Right atrium auricular region (tissue), 2 donors: ENCODE measurements around the gene PAGE1. TPM values are rescaled to one million over a fixed set of nuclear protein-coding genes. Genes with fewer than 3 reads are reported as not detected.

ENCODE experiments used
- DNase-seq: peaks from one replicate; pipeline ENCODE4 v3.0.0-alpha.2; 2019; ENCODE audit warnings: low spot score
- H3K27ac ChIP-seq, 2 donors: fragments of 200-600 bp; sonication (generic); 1 replicate in 1 of 2; 2 replicates in 1 of 2; pipeline ENCODE4 v1.5.1; 2016 to 2019
- H3K27me3 ChIP-seq, 2 donors: fragments of 200-600 bp; sonication (generic); one replicate each; pipeline versions ENCODE4 v1.5.1 to v1.6.0; 2017 to 2019
- H3K36me3 ChIP-seq: fragments of 200-600 bp; sonication (generic); one replicate; pipeline ENCODE4 v1.5.1; 2016
- H3K4me1 ChIP-seq, 2 donors: fragments of 200-600 bp; sonication (generic); one replicate each; pipeline versions ENCODE4 v1.5.1 to v1.6.0; 2017 to 2019
- H3K4me3 ChIP-seq, 2 donors: fragments of 200-600 bp; sonication (generic); 1 replicate in 1 of 2; 2 replicates in 1 of 2; pipeline ENCODE4 v1.5.1; 2017 to 2019; ENCODE audit warnings: mild to moderate bottlenecking in 1 of 2, moderate library complexity in 1 of 2
- H3K9me3 ChIP-seq, 2 donors: fragments of 200-600 bp; sonication (generic); one replicate each; pipeline ENCODE4 v1.5.1; 2019
- total RNA-seq, 2 donors: library from RNA; depleted of rRNA; stranded (reverse); fragments of >200 nt; gene quantifications; one replicate each; pipeline ENCODE4 v1.1.0, GENCODE V29; 2016
- TF ChIP-seq, protein P1 (sequence below), 2 donors: fragments of 200-600 bp; sonication (generic); IDR thresholded peaks; one replicate each; pipeline ENCODE4 v1.5.1; 2019; ENCODE audit warnings: antibody characterized with exemption in 2 of 2

Gene PAGE1
- total RNA-seq, 2 donors from 2014 or later, result not detected

DNA sequence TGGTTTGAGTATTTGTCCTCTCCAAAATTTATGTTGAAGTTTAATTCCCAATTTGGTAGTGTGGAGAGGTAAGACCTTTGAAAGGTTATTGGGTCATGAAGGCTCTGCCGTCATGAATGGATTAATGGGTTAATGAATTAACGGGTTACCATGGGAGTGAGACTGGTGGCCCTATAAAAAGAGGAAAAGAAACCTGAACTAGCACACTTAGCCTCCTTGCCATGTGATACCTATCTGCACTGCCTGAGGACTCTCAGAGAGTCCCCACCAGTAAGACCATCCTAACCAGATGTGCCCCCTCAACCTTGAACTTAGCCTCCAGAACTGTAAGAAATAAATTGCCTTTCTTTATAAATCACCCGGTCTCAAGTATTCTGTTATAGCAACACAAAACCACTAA is 39.3 kb downstream of the PAGE1 start:
- Histone ChIP-seq H3K4me1 (no peaks in the 10 kb centered on the region), H3K27me3 (no peaks in the 10 kb centered on the region)
- TF ChIP-seq, protein P1, sequence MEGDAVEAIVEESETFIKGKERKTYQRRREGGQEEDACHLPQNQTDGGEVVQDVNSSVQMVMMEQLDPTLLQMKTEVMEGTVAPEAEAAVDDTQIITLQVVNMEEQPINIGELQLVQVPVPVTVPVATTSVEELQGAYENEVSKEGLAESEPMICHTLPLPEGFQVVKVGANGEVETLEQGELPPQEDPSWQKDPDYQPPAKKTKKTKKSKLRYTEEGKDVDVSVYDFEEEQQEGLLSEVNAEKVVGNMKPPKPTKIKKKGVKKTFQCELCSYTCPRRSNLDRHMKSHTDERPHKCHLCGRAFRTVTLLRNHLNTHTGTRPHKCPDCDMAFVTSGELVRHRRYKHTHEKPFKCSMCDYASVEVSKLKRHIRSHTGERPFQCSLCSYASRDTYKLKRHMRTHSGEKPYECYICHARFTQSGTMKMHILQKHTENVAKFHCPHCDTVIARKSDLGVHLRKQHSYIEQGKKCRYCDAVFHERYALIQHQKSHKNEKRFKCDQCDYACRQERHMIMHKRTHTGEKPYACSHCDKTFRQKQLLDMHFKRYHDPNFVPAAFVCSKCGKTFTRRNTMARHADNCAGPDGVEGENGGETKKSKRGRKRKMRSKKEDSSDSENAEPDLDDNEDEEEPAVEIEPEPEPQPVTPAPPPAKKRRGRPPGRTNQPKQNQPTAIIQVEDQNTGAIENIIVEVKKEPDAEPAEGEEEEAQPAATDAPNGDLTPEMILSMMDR (IDR thresholded peaks at IDR 0.05), result no peak

DNA sequence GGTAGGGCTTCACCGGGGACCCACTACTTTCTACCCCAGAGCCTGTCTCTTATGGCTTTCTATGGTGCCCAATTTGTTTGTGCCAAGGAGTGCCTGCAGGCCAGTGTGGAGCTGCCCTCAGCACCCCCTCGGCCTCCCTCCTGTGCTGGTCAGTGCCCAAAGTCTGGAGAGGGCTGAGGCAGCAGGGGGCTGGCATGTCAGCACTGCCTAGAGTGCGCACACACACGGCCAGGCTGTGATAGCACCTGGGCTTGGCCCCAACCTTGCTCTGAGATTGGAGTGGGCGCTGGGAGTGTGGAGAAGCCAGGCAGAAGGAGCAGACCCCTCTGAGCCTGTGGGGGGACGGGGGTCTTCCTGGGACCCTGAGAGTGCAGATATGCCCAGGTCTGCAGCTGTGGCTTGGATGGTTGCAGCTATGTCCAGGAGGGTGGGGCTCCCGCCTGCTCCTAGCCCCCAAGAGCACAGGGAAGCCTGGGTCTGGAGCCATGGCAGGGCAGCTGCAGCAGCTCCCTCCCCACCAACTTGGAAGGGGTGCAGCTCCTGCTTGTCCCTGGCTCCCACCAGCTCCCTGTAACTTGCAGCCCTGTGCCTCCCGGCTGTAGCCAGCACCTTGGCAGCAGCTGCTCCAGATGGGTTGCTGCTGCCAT is 50.7 kb downstream of the PAGE1 start:
- DNase-seq, result no peak
- TF ChIP-seq, protein P1 (IDR thresholded peaks at IDR 0.05), result no peak
- H3K27me3 ChIP-seq, result no peaks in the 10 kb centered on the region

More for the DNA sequence above, 39.3 kb downstream of the PAGE1 start:
- no peaks in the 10 kb centered on the region for H3K36me3 ChIP-seq
- H3K4me3 ChIP-seq, result no peak overlapping the region
- no peak for DNase-seq
- no peaks in the 10 kb centered on the region for H3K9me3 ChIP-seq
- H3K27ac ChIP-seq, result no peak overlapping the region

More for the DNA sequence above, 50.7 kb downstream of the PAGE1 start:
- no peaks in the 10 kb centered on the region for H3K9me3 ChIP-seq
- no peaks in the 10 kb centered on the region for H3K36me3 ChIP-seq
- no peaks in the 10 kb centered on the region for H3K4me1 ChIP-seq
- no peak overlapping the region for H3K4me3 ChIP-seq
- no peak overlapping the region for H3K27ac ChIP-seq

Other genes starting within 250 kb of the PAGE1 start
- gene GAGE12C, start 163.8 kb downstream of the PAGE1 start, total RNA-seq, result not detected
- gene GAGE12D, start 154.3 kb downstream of the PAGE1 start, total RNA-seq, result not detected
- gene GAGE12E, start 144.7 kb downstream of the PAGE1 start, total RNA-seq, result not detected
- not detected for gene GAGE12F, start 135.1 kb downstream of the PAGE1 start, total RNA-seq
- gene GAGE12G, start 125.6 kb downstream of the PAGE1 start, total RNA-seq, result not detected
- gene GAGE12H, start 116.0 kb downstream of the PAGE1 start, total RNA-seq, result not detected
- gene GAGE2A, start 106.5 kb downstream of the PAGE1 start, total RNA-seq, result not detected
- not detected for gene GAGE1, start 97.0 kb downstream of the PAGE1 start, total RNA-seq
- not detected for gene PAGE4, start 133.3 kb upstream of the PAGE1 start, total RNA-seq
- gene USP27X, start 183.5 kb upstream of the PAGE1 start, total RNA-seq, result 1 to 10 TPM; 1.0 to 2.4 TPM
- 1 to 10 TPM; 1.9 to 3.1 TPM for gene CLCN5, start 226.6 kb upstream of the PAGE1 start, total RNA-seq